PC-9 (cell line): ENCODE results near the gene ATE1. TPM values are rescaled to one million over a fixed set of nuclear protein-coding genes. Genes with fewer than 3 reads are reported as not detected.
A peak's percentile ranks its signal among the peaks of the same experiment; 100 is the strongest.

Experiments
- BruUV-seq: library from RNA; stranded (reverse); fragments of 400-500 nt; replicated peaks from 2 replicates; lab custom pipeline; 2021; lab: Mats Ljungman, UMichigan
- CTCF ChIA-PET: fragments of 300-600 bp; sonication (Branson Sonifier 250); formaldehyde crosslinking; loops from one replicate; lab custom pipeline; 2022; ENCODE audit warnings: antibody characterized with exemption; lab: Charles Lee
- POLR2A ChIA-PET: fragments of 300-600 bp; sonication (Branson Sonifier 250); formaldehyde crosslinking; loops from one replicate; lab custom pipeline; 2022; ENCODE audit warnings: antibody characterized with exemption; ENCODE audit not compliant: unreplicated experiment; lab: Charles Lee
- DNase-seq, 2 experiments: peaks; one replicate each; pipeline versions ENCODE4 v3.0.0 to v3.0.0-alpha.2; 2015 to 2022; ENCODE audit warnings: mixed read lengths in 1 of 2
- H2AFZ ChIP-seq: fragments of 200-600 bp; sonication (generic); 2 replicates; pipeline ENCODE4 v1.8.1; 2017; ENCODE audit warnings: antibody characterized with exemption
- H3F3A ChIP-seq: fragments of 200-600 bp; sonication (generic); 2 replicates; pipeline ENCODE4 v1.8.1; 2017; ENCODE audit warnings: antibody characterized with exemption, mild to moderate bottlenecking, low read depth; ENCODE audit not compliant: insufficient read depth
- H3K27ac ChIP-seq: fragments of 200-600 bp; sonication (generic); 2 replicates; pipeline ENCODE4 v1.6.1; 2016; ENCODE audit warnings: mixed run types
- H3K27me3 ChIP-seq: fragments of 200-600 bp; sonication (generic); 2 replicates; pipeline ENCODE4 v1.6.1; 2016; ENCODE audit warnings: low read depth, mixed run types; ENCODE audit not compliant: insufficient read depth
- H3K36me3 ChIP-seq: fragments of 200-600 bp; sonication (generic); 2 replicates; pipeline ENCODE4 v1.6.1; 2016; ENCODE audit warnings: low read depth, mixed run types
- H3K4me1 ChIP-seq: fragments of 200-600 bp; sonication (generic); replicated peaks from 2 replicates; pipeline ENCODE4 v1.6.1; 2016; ENCODE audit warnings: mixed run types; ENCODE audit not compliant: insufficient read depth
- H3K4me2 ChIP-seq: fragments of 200-600 bp; sonication (generic); 2 replicates; pipeline ENCODE4 v1.6.1; 2017; ENCODE audit warnings: mixed run types
- H3K4me3 ChIP-seq: fragments of 200-600 bp; sonication (generic); 2 replicates; pipeline ENCODE4 v1.6.1; 2016; ENCODE audit warnings: mixed run types
- H3K79me2 ChIP-seq: fragments of 200-600 bp; sonication (generic); 2 replicates; pipeline ENCODE4 v1.6.1; 2017; ENCODE audit warnings: low read depth, mixed run types
- H3K9me2 ChIP-seq: fragments of 200-600 bp; sonication (generic); 2 replicates; pipeline ENCODE4 v1.8.1; 2017; ENCODE audit warnings: mild to moderate bottlenecking; ENCODE audit not compliant: insufficient read depth
- H3K9me3 ChIP-seq: fragments of 200-600 bp; sonication (generic); 2 replicates; pipeline ENCODE4 v1.8.1; 2016; ENCODE audit warnings: low read depth; ENCODE audit not compliant: insufficient read depth
- H4K20me1 ChIP-seq: fragments of 200-600 bp; sonication (generic); 2 replicates; pipeline ENCODE4 v1.8.1; 2017; ENCODE audit not compliant: insufficient read depth
- CTCF ChIP-seq: fragments of 200-600 bp; sonication (generic); conservative IDR thresholded peaks from 2 replicates; pipeline ENCODE4 v1.6.1; 2017; ENCODE audit warnings: mixed run types, antibody characterized with exemption, mild to moderate bottlenecking, moderate library complexity
- EZH2 ChIP-seq: fragments of 200-600 bp; sonication (generic); IDR thresholded peaks from 2 replicates; pipeline ENCODE4 v1.8.0; 2017; ENCODE audit warnings: antibody characterized with exemption, low read depth
- intact Hi-C: fragments of 100-400 bp; cut with micrococcal nuclease; formaldehyde crosslinking; loops from one replicate; pipeline ENCODE4 v1.10.0; 2022; ENCODE audit not compliant: unreplicated experiment
- total RNA-seq: library from RNA; stranded (reverse); gene quantifications from 2 replicates; pipeline ENCODE4 v1.2.3, GENCODE V29; 2021

ATE1 gene
- total RNA-seq, 1 experiment from 2014 or later = 14.8 TPM

- Histone ChIP-seq H3K4me3 (no peak overlapping the region), H2AFZ (no peak overlapping the region), H3K36me3 (no peaks in the 10 kb centered on the region), H3K4me1 (no peaks in the 10 kb centered on the region), H3K27me3 (no peaks in the 10 kb centered on the region), H3K27ac (no peak overlapping the region), H3K4me2 (no peak overlapping the region), H4K20me1 (no peaks in the 10 kb centered on the region), H3K79me2 (no peaks in the 10 kb centered on the region), H3K9me3 (no peaks in the 10 kb centered on the region), H3F3A (no peaks in the 10 kb centered on the region), H3K9me2 (no peaks in the 10 kb centered on the region)
- DNase-seq = no peak
- ChIA-PET CTCF (no interaction called here), POLR2A (interaction anchor here (0.6 kb wide), 1 partner anchor 13 kb away, joined by 4 read pairs; no protein-coding TSS in a partner anchor)
- TF ChIP-seq EZH2 (no peak), CTCF (no peak)
- intact Hi-C loops = no loop called here
- BruUV-seq = no TSS peak
These were observed 21.2 kb upstream of the ATE1 start for GRCh38 chr10:121949049-121949448.

- Histone ChIP-seq H3K27ac (no peak overlapping the region), H3K4me3 (no peak overlapping the region), H3K36me3 (no peaks in the 10 kb centered on the region), H3K9me2 (no peaks in the 10 kb centered on the region), H2AFZ (no peak overlapping the region), H3K4me1 (0 out of 2 replicates have a peak, but pooled peaks cover 7% of the 10 kb centered on the region), H3F3A (peaks cover 2% of the 10 kb centered on the region; the same call in 1 of the 2 replicates), H4K20me1 (no peaks in the 10 kb centered on the region), H3K79me2 (no peaks in the 10 kb centered on the region), H3K27me3 (no peaks in the 10 kb centered on the region), H3K4me2 (no peak overlapping the region), H3K9me3 (no peaks in the 10 kb centered on the region)
- TF ChIP-seq EZH2 = no peak
- TF ChIP-seq CTCF = no peak
- ChIA-PET POLR2A (no interaction called here), CTCF (no interaction called here)
- intact Hi-C loops = no loop called here
- DNase-seq = no peak
- no TSS peak for BruUV-seq
These were observed 19.8 kb upstream of the ATE1 start for GRCh38 chr10:121947343-121948330.

GRCh38 chr10:121942749-121943416 lies 15.1 kb upstream of the ATE1 start:
- peaks cover 5% of the 10 kb centered on the region; the same call in 1 of the 2 replicates for H3F3A ChIP-seq
- no TSS peak for BruUV-seq
- no peaks in the 10 kb centered on the region for H3K9me3 ChIP-seq
- H3K79me2 ChIP-seq = no peaks in the 10 kb centered on the region
- no peaks in the 10 kb centered on the region for H3K9me2 ChIP-seq
- no peaks in the 10 kb centered on the region for H3K36me3 ChIP-seq
- no peak overlapping the region for H3K4me2 ChIP-seq
- H3K4me3 ChIP-seq = no peak overlapping the region
- H3K27ac ChIP-seq = no peak overlapping the region
- ChIA-PET CTCF (no interaction called here), POLR2A (no interaction called here)
- TF ChIP-seq CTCF (no peak), EZH2 (no peak)
- peak in 1 of 2 experiments; percentile 36 for DNase-seq
- H2AFZ ChIP-seq = no peak overlapping the region
- no peaks in the 10 kb centered on the region for H3K27me3 ChIP-seq
- intact Hi-C loops = no loop called here
- H4K20me1 ChIP-seq = no peaks in the 10 kb centered on the region
- 0 out of 2 replicates have a peak, but pooled peaks cover 9% of the 10 kb centered on the region for H3K4me1 ChIP-seq
